ENCODE results near the gene UBAC1.
"Not testable (repeated sequence)": the region's sequence is repeated elsewhere in the genome, so short reads cannot be mapped to it uniquely, and the experiment has no call there.

Gene UBAC1

DNA sequence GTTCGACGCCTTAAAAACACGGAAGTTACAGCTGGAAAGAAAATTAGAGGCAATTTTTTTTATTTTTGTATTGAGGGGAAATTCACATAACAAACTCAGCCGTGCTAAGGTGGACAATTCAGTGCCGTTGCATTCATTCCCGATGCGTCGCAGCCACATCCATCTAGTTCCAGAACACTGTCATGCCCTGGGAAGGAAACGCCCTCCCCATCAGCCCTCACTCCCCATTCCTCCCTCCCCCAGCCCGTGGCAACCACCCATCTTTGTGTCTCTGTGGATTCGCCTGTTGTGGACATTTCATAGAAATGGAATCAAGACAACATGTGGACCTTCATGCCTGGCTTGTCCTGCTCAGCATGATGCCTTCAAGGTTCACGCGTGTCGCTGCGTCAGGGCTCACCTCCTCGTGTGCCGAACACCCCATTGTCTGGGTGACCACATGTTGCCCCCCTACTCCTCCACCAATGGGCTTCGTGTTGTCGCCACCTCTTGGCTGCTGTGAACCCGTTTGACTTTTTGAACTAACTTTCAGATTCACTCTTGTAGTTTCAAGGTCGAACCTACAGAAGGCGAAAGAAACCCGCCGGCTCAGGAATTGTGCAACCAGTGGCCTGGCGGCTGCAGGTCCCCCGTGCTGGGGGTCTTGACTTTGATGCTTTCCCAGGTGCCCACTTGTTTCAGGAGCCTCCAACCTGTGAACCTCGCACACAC is 36.4 kb downstream of the UBAC1 start:
- no peak for DNase-seq (ENCODE audit: low spot score)
- Mint-ChIP-seq H3K9me3 (no peaks in the 10 kb centered on the region), H3K4me3 (no peak overlapping the region), H3K27me3 (ENCODE audit: low read depth) (no peaks in the 10 kb centered on the region), H3K27ac (no peak overlapping the region), H3K36me3 (ENCODE audit: low read depth) (no peaks in the 10 kb centered on the region), H3K4me1 (ENCODE audit: low read depth) (peaks cover 18% of the 10 kb centered on the region)

DNA sequence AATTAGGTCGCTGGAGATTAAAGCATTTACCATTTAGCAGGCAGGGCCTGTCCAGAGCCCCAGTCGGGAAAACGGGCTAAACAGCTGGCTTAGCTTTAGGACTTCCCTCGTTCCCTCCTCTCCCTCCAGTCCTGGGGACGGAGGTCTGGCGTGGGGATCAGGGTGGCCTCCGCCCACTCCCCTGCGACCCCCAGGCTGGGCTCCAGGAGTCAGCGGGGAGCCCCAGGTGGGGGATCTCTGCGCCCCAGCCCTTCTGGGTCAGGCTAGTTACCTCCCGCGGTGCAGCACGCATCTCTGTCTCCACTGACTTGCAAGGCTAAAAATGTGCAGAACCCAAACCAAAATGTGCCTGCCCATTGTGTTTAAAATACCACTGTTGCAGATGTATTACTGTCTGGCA is 37.7 kb downstream of the UBAC1 start:
- no peaks in the 10 kb centered on the region for H3K27me3 Mint-ChIP-seq (ENCODE audit: low read depth)
- peaks cover 8% of the 10 kb centered on the region for H3K9me3 Mint-ChIP-seq
- H3K4me3 Mint-ChIP-seq, result no peak overlapping the region
- no peak for DNase-seq (ENCODE audit: low spot score)
- peaks cover 6% of the 10 kb centered on the region for H3K36me3 Mint-ChIP-seq (ENCODE audit: low read depth)
- H3K4me1 Mint-ChIP-seq (ENCODE audit: low read depth), result peaks cover 18% of the 10 kb centered on the region
- no peak overlapping the region for H3K27ac Mint-ChIP-seq

DNA sequence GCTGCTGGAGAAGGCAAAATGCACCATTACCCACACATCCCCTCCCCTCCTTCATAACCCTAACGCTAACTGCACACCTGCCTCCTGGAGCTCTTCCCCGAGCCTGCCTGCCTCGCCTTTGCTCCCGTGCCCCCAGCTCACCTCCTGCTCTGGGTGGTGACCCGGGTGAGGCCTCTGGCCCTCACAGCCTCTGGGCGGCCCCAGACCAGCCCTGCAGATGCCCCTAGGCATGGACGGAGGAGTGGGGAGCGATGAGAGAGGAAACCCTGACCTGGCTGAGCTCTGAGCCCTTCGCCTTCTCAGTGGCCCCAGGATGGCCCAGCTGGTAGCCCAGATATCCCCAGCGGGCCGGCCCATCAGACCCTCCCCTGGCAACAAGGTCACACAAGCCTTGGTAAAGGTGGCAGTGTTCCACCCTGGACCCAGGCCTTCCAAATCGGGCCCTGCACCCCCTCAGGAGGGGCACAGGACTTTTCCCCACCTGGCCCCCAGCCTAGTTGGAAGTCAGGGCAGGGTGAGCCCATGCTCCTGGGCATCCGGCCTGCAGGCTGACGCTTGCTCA is 39.3 kb downstream of the UBAC1 start:
- no peak for DNase-seq (ENCODE audit: low spot score)
- Mint-ChIP-seq H3K36me3 (ENCODE audit: low read depth) (peaks cover 16% of the 10 kb centered on the region), H3K4me3 (no peak overlapping the region), H3K27ac (no peak overlapping the region), H3K4me1 (ENCODE audit: low read depth) (peaks cover 14% of the 10 kb centered on the region), H3K27me3 (ENCODE audit: low read depth) (no peaks in the 10 kb centered on the region), H3K9me3 (peaks cover 16% of the 10 kb centered on the region)

DNA sequence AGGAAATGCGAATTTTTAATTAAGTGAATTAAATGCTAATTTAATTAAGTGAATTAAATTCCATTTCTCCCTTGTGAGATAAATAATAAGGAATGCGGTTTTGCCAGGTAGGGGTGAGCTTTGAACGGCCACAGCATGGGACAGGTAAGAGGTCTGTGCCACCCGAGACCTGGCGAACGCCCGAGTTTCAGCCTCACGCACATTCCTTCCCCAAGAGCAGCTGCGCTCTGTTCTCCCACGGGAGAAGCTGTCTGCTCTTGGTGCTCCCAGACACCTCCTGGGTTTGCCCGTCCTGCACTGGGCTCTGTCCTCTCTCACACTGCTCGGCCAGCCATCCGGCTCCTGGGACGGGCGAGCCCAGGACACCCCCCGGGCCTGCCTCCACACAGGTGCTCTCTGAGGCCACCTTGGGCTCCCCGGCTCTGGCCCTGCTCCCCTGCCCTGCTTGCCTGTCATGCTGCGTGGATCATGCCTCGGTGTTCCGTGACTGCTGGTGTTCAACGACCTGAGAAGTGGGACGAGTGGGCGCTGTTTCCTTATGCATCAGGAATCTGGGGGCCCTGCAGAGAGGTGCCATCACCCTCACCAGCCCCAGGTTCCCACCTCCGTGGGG is 40.1 kb downstream of the UBAC1 start:
- Mint-ChIP-seq H3K27me3 (ENCODE audit: low read depth) (no peaks in the 10 kb centered on the region), H3K36me3 (ENCODE audit: low read depth) (peaks cover 23% of the 10 kb centered on the region), H3K4me1 (ENCODE audit: low read depth) (peaks cover 11% of the 10 kb centered on the region), H3K9me3 (peaks cover 23% of the 10 kb centered on the region), H3K27ac (no peak overlapping the region), H3K4me3 (no peak overlapping the region)
- DNase-seq (ENCODE audit: low spot score), result no peak

DNA sequence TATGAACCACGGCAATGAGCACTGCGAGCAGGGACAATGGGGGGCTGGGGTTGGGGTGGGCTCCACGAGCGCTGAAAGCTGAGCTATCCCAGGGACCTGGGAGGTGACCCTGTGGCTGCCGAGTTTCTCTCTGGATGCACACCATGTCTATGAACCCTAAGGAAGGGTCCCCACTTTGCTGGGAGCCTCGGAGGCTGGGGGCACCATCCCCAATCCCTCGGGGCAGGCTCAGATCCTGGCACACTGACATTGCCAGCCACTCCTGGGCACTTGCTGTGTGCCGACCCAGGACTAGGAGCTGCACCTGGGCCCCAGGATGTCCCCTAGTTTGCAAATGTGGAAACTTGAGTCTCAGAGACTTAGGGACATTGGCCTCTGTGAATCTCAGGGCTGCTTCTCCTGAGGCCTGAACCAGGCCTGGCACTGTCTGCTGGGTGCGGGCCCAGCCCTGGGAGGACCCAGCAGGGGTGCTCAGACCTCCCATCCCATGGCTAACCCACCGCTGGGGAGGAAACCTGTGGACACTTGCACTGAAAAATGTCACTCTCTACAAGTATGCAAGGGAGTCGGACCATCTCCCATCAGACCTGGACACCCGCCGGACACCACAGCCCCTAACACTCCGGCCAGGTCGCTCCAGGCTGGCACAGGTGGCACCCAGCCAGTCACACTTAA is 40.8 kb downstream of the UBAC1 start:
- Mint-ChIP-seq H3K36me3 (ENCODE audit: low read depth) (peaks cover 29% of the 10 kb centered on the region), H3K27me3 (ENCODE audit: low read depth) (no peaks in the 10 kb centered on the region), H3K4me1 (ENCODE audit: low read depth) (peaks cover 5% of the 10 kb centered on the region), H3K4me3 (no peak overlapping the region), H3K27ac (no peak overlapping the region), H3K9me3 (peaks cover 30% of the 10 kb centered on the region)
- no peak for DNase-seq (ENCODE audit: low spot score)

DNA sequence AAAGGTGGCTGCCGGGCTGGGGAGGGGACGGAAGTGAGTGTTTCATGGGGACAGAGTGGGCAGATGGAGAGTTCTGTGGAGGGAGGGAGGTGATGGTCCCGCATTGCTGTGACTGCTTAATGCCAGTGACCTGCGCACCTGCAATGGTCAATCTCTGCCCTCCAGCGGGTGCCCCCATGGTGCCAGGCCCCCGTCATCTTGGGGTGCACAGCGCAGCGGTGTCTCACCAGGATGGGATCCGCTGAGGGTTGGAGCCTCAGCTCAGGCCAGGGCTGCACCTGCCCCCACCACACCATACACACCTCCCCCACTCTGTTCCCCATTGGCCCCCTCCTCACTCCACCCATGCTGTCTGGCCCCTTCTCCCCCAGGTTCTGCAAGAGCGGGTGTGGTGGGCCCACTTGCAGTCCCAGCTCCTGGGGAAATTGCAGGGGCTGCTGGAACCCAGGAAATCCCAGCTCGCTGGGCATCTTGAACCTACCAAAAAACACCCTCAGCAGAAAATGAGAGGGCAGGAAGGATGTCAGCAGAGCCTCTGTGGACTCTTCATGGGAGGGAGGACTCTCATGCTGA is 41.8 kb downstream of the UBAC1 start:
- no peak for DNase-seq (ENCODE audit: low spot score)

DNA sequence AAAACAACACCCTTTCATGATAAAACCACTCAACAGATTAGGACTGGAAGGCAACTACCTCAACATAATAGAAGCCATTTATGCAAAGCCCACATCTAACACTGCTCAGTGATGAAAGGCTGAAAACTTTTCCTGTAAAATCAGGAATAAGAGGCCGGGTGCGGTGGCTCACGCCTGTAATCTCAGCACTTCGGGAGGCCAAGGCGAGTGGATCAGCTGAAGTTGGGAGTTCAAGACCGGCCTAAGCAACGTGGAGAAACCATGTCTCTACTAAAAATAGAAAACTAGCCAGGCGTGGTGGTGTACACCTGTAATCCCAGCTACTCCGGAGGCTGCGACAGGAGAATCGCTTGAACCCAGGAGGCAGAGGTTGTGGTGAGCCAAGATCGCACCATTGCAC is 44.9 kb downstream of the UBAC1 start:
- not testable (repeated sequence) for H3K4me1 Mint-ChIP-seq (ENCODE audit: low read depth); DNase-seq (ENCODE audit: low spot score); H3K27ac Mint-ChIP-seq; H3K27me3 Mint-ChIP-seq (ENCODE audit: low read depth); H3K4me3 Mint-ChIP-seq
- peaks cover 64% of the 10 kb centered on the region for H3K36me3 Mint-ChIP-seq (ENCODE audit: low read depth)
- H3K9me3 Mint-ChIP-seq, result peaks cover 44% of the 10 kb centered on the region

More for the DNA sequence above, 41.8 kb downstream of the UBAC1 start:
- H3K27ac Mint-ChIP-seq, result no peak overlapping the region
- peaks cover 36% of the 10 kb centered on the region for H3K9me3 Mint-ChIP-seq
- peaks cover 39% of the 10 kb centered on the region for H3K36me3 Mint-ChIP-seq (ENCODE audit: low read depth)
- H3K4me3 Mint-ChIP-seq, result no peak overlapping the region
- H3K4me1 Mint-ChIP-seq (ENCODE audit: low read depth), result no peaks in the 10 kb centered on the region
- no peaks in the 10 kb centered on the region for H3K27me3 Mint-ChIP-seq (ENCODE audit: low read depth)

DNA sequence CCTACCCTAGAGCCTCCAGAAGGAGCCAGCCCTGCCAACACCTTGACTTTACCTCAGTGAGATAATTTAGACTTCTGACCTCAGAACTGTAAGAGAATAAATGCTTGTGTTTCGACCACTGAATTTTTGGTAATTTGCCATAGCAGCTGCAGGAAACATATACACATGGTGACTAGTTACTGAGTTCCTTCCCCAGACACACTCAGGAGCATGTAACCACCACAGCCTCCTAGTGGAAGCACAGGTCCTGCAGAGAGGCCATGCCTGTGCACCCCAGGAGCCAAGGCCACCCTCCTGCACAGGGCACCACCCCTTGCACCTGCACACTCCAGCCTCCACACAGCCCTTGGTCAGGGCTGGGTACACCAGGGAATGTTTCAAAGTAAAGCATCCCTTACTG is 46.3 kb downstream of the UBAC1 start:
- H3K9me3 Mint-ChIP-seq, result peaks cover 46% of the 10 kb centered on the region
- H3K4me3 Mint-ChIP-seq, result no peak overlapping the region
- peaks cover 5% of the 10 kb centered on the region for H3K4me1 Mint-ChIP-seq (ENCODE audit: low read depth)
- no peaks in the 10 kb centered on the region for H3K27me3 Mint-ChIP-seq (ENCODE audit: low read depth)
- no peak overlapping the region for H3K27ac Mint-ChIP-seq
- DNase-seq (ENCODE audit: low spot score), result no peak
- H3K36me3 Mint-ChIP-seq (ENCODE audit: low read depth), result peaks cover 77% of the 10 kb centered on the region

DNA sequence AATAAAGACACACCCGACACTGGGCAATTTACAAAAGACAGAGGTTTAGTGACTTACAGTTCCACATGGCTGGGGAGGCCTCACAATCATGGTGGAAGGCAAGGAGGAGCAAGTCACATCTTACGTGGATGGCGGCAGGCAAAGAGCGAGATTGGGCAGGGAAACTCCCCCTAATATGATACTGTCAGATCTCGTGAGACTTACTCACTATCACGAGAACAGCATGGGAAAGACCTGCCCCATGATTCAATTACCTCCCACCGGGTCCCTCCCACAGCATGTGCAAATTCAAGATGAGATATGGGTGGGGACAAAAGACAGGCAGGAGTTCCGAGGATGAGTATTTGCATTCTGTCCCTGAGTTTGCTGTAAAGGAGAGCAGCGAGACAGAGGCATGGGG is 49.9 kb downstream of the UBAC1 start:
- Mint-ChIP-seq H3K9me3 (peaks cover 25% of the 10 kb centered on the region), H3K36me3 (ENCODE audit: low read depth) (peaks cover 66% of the 10 kb centered on the region), H3K4me1 (ENCODE audit: low read depth) (peaks cover 16% of the 10 kb centered on the region)
- not testable (repeated sequence) for H3K4me3 Mint-ChIP-seq; H3K27me3 Mint-ChIP-seq (ENCODE audit: low read depth); H3K27ac Mint-ChIP-seq; DNase-seq (ENCODE audit: low spot score)

DNA sequence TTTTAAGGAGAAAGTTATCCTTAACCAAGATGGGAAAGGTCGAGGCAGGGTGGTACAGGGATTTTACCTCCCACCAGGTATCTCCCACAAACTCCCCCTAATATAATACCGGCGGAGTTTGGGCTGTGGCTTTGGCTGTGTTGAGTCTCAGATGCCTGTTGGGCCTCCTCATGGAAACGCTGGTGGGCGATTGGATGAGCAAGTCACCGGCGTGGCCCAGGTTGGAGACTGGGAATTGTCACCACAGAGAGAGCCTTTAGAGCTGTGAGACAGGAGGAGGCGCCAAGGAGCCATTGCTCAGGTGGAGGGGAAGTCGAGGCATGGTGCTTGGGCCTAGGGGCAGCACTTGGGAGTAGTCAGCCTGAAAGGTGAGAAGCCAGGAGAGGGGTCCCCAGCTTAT is 50.4 kb downstream of the UBAC1 start:
- Mint-ChIP-seq H3K4me1 (ENCODE audit: low read depth) (peaks cover 21% of the 10 kb centered on the region), H3K9me3 (peaks cover 20% of the 10 kb centered on the region), H3K4me3 (no peak overlapping the region), H3K27me3 (ENCODE audit: low read depth) (no peaks in the 10 kb centered on the region), H3K27ac (no peak overlapping the region), H3K36me3 (ENCODE audit: low read depth) (peaks cover 63% of the 10 kb centered on the region)
- DNase-seq (ENCODE audit: low spot score), result no peak

DNA sequence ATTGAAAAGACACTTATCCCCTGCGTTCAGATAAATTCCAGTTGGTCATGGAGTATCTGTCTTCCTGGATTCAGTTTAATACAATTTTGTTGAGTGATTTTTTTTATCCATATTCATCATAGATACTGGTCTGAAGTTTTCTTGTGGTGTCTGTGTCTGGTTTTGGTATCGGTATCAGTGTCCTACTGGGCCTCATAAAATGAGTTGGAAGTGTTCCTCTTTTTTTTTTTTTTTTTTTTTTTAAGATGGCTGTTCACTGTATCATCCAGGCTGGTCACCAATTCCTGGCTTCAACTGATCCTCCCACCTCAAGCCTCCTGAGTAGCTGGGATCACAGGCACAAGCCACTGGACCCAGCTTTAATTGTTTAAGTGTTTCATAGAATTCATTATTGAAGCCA is 51.0 kb downstream of the UBAC1 start:
- Mint-ChIP-seq H3K4me1 (ENCODE audit: low read depth) (peaks cover 26% of the 10 kb centered on the region), H3K4me3 (no peak overlapping the region), H3K36me3 (ENCODE audit: low read depth) (peaks cover 59% of the 10 kb centered on the region), H3K27ac (no peak overlapping the region), H3K27me3 (ENCODE audit: low read depth) (no peaks in the 10 kb centered on the region), H3K9me3 (peaks cover 14% of the 10 kb centered on the region)
- DNase-seq (ENCODE audit: low spot score), result no peak

DNA sequence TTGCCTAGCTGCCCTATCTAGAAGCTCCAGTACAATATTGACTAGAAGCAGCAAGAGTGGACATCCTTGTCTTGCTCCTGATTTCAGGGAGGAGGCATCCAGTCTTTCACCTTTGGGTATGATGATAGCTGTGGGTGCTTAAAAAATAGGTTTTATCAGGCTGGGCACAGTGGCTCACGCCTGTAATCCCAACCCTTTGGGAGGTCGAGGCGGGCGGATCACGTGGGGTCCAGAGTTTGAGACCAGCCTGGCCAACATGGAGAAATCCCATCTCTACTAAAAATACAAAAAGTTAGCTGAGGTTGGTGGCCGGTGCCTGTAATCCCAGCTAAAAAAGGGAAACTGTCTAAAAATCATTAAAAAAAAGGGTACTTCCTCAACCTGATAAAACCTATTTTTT is 51.8 kb downstream of the UBAC1 start:
- H3K27ac Mint-ChIP-seq, result no peak overlapping the region
- peak overlapping the region; percentile 83 for H3K4me3 Mint-ChIP-seq
- no peak for DNase-seq (ENCODE audit: low spot score)
- H3K27me3 Mint-ChIP-seq (ENCODE audit: low read depth), result no peaks in the 10 kb centered on the region
- peaks cover 29% of the 10 kb centered on the region for H3K4me1 Mint-ChIP-seq (ENCODE audit: low read depth)
- H3K9me3 Mint-ChIP-seq, result peaks cover 10% of the 10 kb centered on the region
- H3K36me3 Mint-ChIP-seq (ENCODE audit: low read depth), result peaks cover 56% of the 10 kb centered on the region

DNA sequence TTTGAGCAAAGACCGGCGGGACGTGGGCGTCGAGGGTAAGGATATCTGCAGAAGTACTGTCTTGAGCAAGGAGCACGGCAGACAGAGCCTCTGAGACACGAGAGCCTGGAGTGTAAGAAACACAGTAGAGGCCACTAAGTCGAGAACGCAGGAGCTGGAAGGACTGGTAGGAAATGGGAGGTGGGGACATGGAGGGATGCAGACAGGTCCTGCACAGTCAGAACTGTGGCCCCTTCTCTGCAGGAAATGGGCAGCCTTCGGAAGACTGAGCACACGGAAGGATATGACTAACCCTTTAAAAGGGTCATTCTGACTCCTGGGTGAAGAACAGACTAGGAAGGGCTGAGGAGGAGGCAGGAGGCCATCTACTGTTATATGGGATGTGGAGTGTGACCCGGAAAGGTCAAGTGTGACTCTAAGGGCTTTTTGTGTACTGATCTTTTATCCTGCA is 52.4 kb downstream of the UBAC1 start:
- Mint-ChIP-seq H3K27ac (peak overlapping the region; percentile 78), H3K9me3 (peaks cover 9% of the 10 kb centered on the region), H3K36me3 (ENCODE audit: low read depth) (peaks cover 51% of the 10 kb centered on the region), H3K27me3 (ENCODE audit: low read depth) (no peaks in the 10 kb centered on the region), H3K4me3 (peak overlapping the region; percentile 83), H3K4me1 (ENCODE audit: low read depth) (peaks cover 29% of the 10 kb centered on the region)
- DNase-seq (ENCODE audit: low spot score), result no peak
